ENCODE measurements around the gene ASTN2. TPM values are rescaled to one million over a fixed set of nuclear protein-coding genes. Genes with fewer than 3 reads are reported as not detected.

Gene ASTN2
- total and polyA plus RNA-seq, 9 donors: 1.8 to 6.4 (median 3.2) TPM

- no peak for TF ChIP-seq POLR2A (IDR thresholded peaks at IDR 0.05)
These were observed 909.9 kb downstream of the ASTN2 start for GRCh38 chr9:116504893-116505480.

GRCh38 chr9:116504081-116504480 lies 910.8 kb downstream of the ASTN2 start:
- H3K27ac ChIP-seq: no peak overlapping the region
- no peaks in the 10 kb centered on the region for H3K4me1 ChIP-seq (ENCODE audit: insufficient read depth)
- H3K36me3 ChIP-seq: no peaks in the 10 kb centered on the region
- no peaks in the 10 kb centered on the region for H3K9me3 ChIP-seq
- no peaks in the 10 kb centered on the region for H3K27me3 ChIP-seq
- H3K4me3 ChIP-seq: no peak overlapping the region
- DNase-seq: no peak
- TF ChIP-seq POLR2A (IDR thresholded peaks at IDR 0.05) (no peak), CTCF (IDR thresholded peaks at IDR 0.05) (no peak)
- intact Hi-C loops (cut with DNase I): no loop called here
- 88 to 89% (median 89%) methylated on average over 3 of the region's 3 CpGs for WGBS, 3 donors

More at GRCh38 chr9:116504893-116505480, 909.9 kb downstream of the ASTN2 start:
- no peak overlapping the region for H3K27ac ChIP-seq
- H3K9me3 ChIP-seq: no peaks in the 10 kb centered on the region
- 91 to 94% (median 91%) methylated on average over 5 of the region's 5 CpGs for WGBS, 3 donors
- no peaks in the 10 kb centered on the region for H3K4me1 ChIP-seq (ENCODE audit: insufficient read depth)
- H3K36me3 ChIP-seq: no peaks in the 10 kb centered on the region
- no peak overlapping the region for H3K4me3 ChIP-seq
- no peak for DNase-seq
- intact Hi-C loops (cut with DNase I): no loop called here
- H3K27me3 ChIP-seq: no peaks in the 10 kb centered on the region

GRCh38 chr9:116502746-116503145 lies 912.1 kb downstream of the ASTN2 start:
- H3K27ac ChIP-seq: no peak overlapping the region
- intact Hi-C loops (cut with DNase I): no loop called here
- no peaks in the 10 kb centered on the region for H3K9me3 ChIP-seq
- H3K4me1 ChIP-seq (ENCODE audit: insufficient read depth): no peaks in the 10 kb centered on the region
- DNase-seq: no peak
- H3K4me3 ChIP-seq: no peak overlapping the region
- no peaks in the 10 kb centered on the region for H3K27me3 ChIP-seq
- no peaks in the 10 kb centered on the region for H3K36me3 ChIP-seq
- no peak for TF ChIP-seq CTCF (IDR thresholded peaks at IDR 0.05)
- TF ChIP-seq EP300 (IDR thresholded peaks at IDR 0.05): no peak
- TF ChIP-seq POLR2A (IDR thresholded peaks at IDR 0.05): no peak

- DNase-seq: no peak
- Histone ChIP-seq H3K4me3 (no peak overlapping the region), H3K36me3 (no peaks in the 10 kb centered on the region), H3K27me3 (no peaks in the 10 kb centered on the region), H3K27ac (no peak overlapping the region), H3K9me3 (no peaks in the 10 kb centered on the region), H3K4me1 (ENCODE audit: insufficient read depth) (no peaks in the 10 kb centered on the region)
- WGBS, 3 donors: 93 to 100% (median 94%) methylated on average over 1 of the region's 1 CpG
- TF ChIP-seq EP300 (IDR thresholded peaks at IDR 0.05) (no peak), CTCF (IDR thresholded peaks at IDR 0.05) (no peak), POLR2A (IDR thresholded peaks at IDR 0.05) (no peak)
- intact Hi-C loops (cut with DNase I): no loop called here
These were observed 913.0 kb downstream of the ASTN2 start for GRCh38 chr9:116501871-116502270.

GRCh38 chr9:116499986-116500871 lies 914.6 kb downstream of the ASTN2 start:
- no peak overlapping the region for H3K4me3 ChIP-seq
- H3K4me1 ChIP-seq (ENCODE audit: insufficient read depth): no peaks in the 10 kb centered on the region
- intact Hi-C loops (cut with DNase I): no loop called here
- H3K27ac ChIP-seq: no peak overlapping the region
- no peaks in the 10 kb centered on the region for H3K9me3 ChIP-seq
- no peaks in the 10 kb centered on the region for H3K27me3 ChIP-seq
- TF ChIP-seq CTCF (IDR thresholded peaks at IDR 0.05): no peak
- no peak for TF ChIP-seq EP300 (IDR thresholded peaks at IDR 0.05)
- no peak for TF ChIP-seq POLR2A (IDR thresholded peaks at IDR 0.05)
- 75 to 86% (median 76%) methylated on average over 5 of the region's 5 CpGs for WGBS, 3 donors
- H3K36me3 ChIP-seq: no peaks in the 10 kb centered on the region
- no peak for DNase-seq
